KOPT-K1 (cell line): ENCODE measurements around the gene GTSE1.

Source experiments
- H3K27ac ChIP-seq: fragments of 200-600 bp; sonication (generic); 2 replicates; pipeline ENCODE4 v1.5.1; 2016; ENCODE audit warnings: antibody characterized with exemption, mild to moderate bottlenecking, low read depth, low read length; ENCODE audit not compliant: poor library complexity, severe bottlenecking
- H3K36me3 ChIP-seq: fragments of 200-600 bp; sonication (generic); 2 replicates; pipeline ENCODE4 v1.5.1; 2017; ENCODE audit warnings: antibody characterized with exemption, mild to moderate bottlenecking, low read length, moderate library complexity; ENCODE audit not compliant: insufficient read depth
- H3K9me3 ChIP-seq: fragments of 200-600 bp; sonication (generic); 2 replicates; pipeline ENCODE4 v1.5.1; 2017; ENCODE audit warnings: antibody characterized with exemption, low read length, mild to moderate bottlenecking; ENCODE audit not compliant: insufficient read depth, poor library complexity, severe bottlenecking

Gene GTSE1

GRCh38 chr22:46374663-46375474 is 78.2 kb downstream of the GTSE1 start:
- no peak overlapping the region for H3K27ac ChIP-seq
- H3K36me3 ChIP-seq: no peaks in the 10 kb centered on the region
- H3K9me3 ChIP-seq: peaks cover 26% of the 10 kb centered on the region

GRCh38 chr22:46376111-46376510 is 79.4 kb downstream of the GTSE1 start:
- Histone ChIP-seq H3K27ac (no peak overlapping the region), H3K36me3 (no peaks in the 10 kb centered on the region)

GRCh38 chr22:46376908-46377524 is 80.3 kb downstream of the GTSE1 start:
- Histone ChIP-seq H3K36me3 (no peaks in the 10 kb centered on the region), H3K27ac (no peak overlapping the region), H3K9me3 (peaks cover 26% of the 10 kb centered on the region)

More at GRCh38 chr22:46376111-46376510, 79.4 kb downstream of the GTSE1 start:
- peaks cover 26% of the 10 kb centered on the region for H3K9me3 ChIP-seq

- H3K9me3 ChIP-seq: peaks cover 26% of the 10 kb centered on the region
- no peaks in the 10 kb centered on the region for H3K36me3 ChIP-seq
- no peak overlapping the region for H3K27ac ChIP-seq
Observed at GRCh38 chr22:46377525-46378425, 81.1 kb downstream of the GTSE1 start.

GRCh38 chr22:46378426-46379065 is 81.9 kb downstream of the GTSE1 start:
- peaks cover 26% of the 10 kb centered on the region for H3K9me3 ChIP-seq
- no peak overlapping the region for H3K27ac ChIP-seq
- no peaks in the 10 kb centered on the region for H3K36me3 ChIP-seq

GRCh38 chr22:46379066-46379930 is 82.6 kb downstream of the GTSE1 start:
- H3K36me3 ChIP-seq: no peaks in the 10 kb centered on the region
- H3K27ac ChIP-seq: no peak overlapping the region
- peaks cover 26% of the 10 kb centered on the region for H3K9me3 ChIP-seq

GRCh38 chr22:46380069-46380468 is 83.4 kb downstream of the GTSE1 start:
- Histone ChIP-seq H3K9me3 (peaks cover 20% of the 10 kb centered on the region), H3K27ac (no peak overlapping the region)

More at GRCh38 chr22:46380069-46380468, 83.4 kb downstream of the GTSE1 start:
- no peaks in the 10 kb centered on the region for H3K36me3 ChIP-seq
